CD1c-positive myeloid dendritic cell (primary cell): ENCODE results near the gene ALPK3.
A peak's percentile ranks its signal among the peaks of the same experiment; 100 is the strongest.

Experiments used
- DNase-seq: peaks from one replicate; pipeline ENCODE4 v3.0.0-alpha.2; 2016; ENCODE audit errors: extremely low spot score

ALPK3 gene

DNA sequence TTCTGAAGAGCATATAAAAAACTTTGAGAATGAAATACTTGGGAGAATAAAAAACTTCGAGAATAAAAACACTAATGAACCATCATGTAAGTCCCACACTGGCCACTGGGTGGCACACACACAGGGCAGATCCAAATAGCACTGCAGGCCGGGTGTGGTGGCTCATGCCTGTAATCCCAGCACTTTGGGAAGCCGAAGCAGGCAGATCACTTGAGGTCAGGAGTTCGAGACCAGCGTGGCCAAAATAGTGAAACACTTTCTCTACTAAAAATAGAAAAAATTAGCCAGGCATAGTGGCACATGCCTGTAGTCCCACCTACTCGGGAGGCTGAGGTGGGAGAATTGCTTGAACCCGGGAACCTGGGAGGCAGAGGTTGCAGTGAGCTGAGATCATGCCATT lies 28.5 kb downstream of the ALPK3 start:
- peak; percentile 38 for DNase-seq

DNA sequence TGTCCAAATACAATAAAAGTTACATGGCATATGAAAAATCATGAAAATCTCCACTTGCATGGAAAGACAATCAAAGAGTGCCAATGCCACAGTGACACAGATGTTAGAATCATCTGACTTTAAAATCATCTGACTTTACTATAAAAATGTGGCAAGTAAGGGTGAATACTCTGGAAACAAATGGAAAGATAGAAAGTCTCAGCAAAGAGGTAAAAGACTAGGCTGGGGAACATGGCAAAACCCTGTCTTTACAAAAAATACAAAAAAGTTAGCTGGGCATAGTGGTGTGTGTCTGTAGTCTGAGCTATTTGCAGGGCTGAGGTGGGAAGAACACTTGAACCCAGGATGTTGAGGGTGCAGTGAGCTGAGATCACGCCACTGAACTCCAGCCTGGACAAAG lies 29.1 kb downstream of the ALPK3 start:
- no peak for DNase-seq

DNA sequence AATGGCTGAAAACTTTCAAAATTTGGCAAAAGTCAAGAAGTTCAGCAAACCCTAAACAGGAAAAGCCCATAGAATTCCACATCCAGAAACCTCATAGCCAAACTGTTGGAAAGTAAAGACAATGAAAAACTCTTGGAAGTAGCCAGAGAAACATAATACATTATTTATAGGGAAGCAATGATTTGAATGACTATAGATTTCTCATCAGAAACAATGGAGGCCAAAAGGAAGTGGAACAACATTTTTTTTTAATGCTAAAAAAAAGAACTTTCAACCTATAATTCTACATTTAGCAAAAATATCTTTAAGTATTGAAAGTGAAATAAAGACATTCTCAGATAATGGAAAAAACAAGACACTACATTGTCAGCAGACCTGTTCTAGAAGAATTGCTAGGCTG lies 30.2 kb downstream of the ALPK3 start:
- no peak for DNase-seq

DNA sequence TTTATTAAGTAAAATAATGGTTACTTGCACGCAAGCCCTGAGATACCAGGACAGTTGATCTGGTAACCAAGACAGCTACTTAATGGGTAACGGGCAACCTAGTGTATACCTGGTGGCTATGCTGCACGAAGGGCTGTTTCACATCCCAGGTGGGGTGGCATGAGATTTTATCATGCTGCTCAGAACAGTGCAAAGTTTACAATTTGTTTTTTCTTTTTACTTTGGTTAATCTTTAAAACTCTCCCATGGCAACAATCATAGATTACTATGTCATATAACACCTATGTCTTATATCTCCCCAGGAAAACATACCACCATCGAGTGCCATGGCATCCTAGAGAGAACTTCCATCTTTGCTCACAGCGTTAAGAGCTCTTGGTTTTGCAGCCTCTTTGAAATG lies 35.1 kb downstream of the ALPK3 start:
- no peak for DNase-seq

GRCh38 chr15:84855136-84855535 lies 38.0 kb downstream of the ALPK3 start:
- DNase-seq: no peak

DNA sequence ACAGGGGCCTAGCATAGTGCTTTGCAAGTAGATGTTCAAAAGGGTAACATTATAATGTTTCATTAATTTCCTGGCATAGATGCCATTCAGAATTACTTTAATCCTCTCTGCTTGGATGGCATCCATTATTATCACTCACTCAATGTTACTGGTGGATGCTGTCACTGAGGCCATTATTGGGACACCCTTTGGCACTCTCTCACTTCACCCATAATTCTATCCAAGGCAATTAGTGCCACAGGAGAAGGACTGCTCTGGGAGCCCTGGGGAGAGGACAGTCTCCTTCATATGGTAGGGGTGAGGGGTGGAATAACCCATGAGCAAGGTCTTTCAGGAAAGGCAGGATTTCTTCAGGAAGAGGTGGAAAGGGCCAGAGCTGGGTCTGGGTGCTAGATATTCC lies 38.6 kb downstream of the ALPK3 start:
- DNase-seq: no peak

DNA sequence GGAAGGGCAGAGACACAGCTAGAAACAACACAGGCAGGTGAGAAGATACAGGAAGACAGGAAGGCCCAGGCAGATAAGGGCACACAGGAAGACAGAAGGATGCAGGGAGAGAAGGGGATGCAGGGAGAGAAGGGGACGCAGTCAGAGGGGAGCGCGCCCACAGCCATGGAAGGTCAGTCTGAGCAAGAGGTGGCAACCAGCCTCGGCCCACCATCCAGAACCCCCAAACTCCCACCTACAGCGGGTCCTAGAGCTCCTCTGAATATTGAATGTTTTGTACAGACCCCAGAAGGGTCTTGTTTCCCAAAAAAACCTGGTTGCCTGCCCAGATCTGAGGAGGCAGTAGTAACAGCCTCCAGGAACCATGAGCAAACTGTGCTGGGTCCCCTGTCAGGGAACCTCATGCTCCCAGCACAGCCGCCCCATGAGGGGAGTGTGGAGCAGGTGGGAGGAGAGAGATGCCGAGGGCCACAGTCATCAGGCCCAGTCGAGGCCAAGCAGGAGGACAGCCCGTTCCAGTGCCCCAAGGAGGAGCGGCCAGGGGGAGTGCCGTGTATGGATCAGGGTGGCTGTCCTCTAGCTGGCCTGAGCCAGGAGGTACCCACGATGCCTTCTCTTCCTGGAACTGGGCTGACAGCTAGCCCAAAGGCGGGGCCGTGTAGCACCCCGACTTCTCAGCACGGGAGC lies 39.7 kb downstream of the ALPK3 start:
- no peak for DNase-seq

DNA sequence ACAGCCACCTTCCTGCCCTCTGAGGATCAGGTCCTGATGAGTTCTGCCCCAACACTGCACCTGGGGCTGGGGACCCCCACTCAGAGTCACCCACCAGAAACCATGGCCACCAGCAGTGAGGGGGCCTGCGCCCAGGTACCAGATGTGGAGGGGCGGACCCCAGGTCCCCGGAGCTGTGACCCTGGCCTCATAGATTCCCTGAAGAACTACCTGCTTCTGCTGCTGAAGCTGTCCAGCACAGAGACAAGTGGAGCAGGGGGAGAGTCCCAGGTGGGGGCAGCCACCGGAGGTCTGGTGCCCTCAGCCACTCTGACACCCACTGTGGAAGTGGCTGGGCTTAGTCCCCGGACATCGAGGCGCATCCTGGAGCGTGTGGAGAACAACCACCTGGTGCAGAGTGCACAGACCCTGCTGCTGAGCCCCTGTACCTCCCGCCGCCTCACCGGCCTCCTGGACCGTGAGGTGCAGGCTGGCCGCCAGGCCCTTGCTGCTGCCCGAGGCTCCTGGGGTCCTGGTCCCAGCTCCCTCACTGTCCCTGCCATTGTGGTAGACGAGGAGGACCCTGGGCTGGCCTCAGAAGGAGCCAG lies 40.4 kb downstream of the ALPK3 start:
- DNase-seq: no peak

- DNase-seq: no peak
These were observed 41.1 kb downstream of the ALPK3 start for GRCh38 chr15:84858231-84858630.

- no peak for DNase-seq
These were observed 42.0 kb downstream of the ALPK3 start for GRCh38 chr15:84859144-84859543.

DNA sequence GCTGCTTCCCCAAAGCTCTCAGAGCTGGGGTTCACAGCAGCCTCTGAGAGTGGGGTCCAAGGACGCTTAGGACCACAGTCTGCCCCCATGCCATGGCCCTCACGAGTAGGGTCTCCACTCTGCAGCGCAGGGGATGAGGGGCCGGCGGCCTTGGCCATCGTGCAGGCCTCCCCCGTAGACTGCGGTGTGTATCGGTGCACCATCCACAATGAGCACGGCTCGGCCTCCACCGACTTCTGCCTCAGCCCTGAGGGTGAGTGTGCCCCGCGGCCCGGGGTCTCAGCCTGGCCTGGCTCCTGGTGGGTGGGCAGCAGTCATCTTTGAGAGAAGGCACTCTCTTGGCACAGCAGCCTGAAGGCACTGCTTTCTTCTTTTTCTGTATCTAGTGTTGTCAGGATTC lies 42.5 kb downstream of the ALPK3 start:
- DNase-seq: no peak

DNA sequence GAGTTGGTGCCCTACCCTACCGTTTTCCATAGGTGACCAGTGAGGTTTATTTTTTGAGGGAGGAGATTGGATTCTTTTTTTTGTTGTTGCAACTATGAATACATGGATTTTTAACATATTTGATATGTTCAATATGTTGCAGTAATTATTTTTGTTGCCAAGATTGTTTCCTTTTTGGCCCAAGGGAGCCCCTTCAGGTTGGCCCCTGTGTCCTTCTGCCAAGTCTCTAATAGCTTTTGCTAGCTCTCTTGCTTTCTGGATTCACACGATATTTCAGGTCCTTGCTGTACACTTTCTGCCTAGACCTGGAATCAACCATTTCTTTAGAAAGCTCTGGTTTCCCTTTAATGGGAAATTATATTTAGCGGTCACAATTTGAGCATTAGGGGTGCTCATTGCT lies 44.6 kb downstream of the ALPK3 start:
- DNase-seq: no peak

DNA sequence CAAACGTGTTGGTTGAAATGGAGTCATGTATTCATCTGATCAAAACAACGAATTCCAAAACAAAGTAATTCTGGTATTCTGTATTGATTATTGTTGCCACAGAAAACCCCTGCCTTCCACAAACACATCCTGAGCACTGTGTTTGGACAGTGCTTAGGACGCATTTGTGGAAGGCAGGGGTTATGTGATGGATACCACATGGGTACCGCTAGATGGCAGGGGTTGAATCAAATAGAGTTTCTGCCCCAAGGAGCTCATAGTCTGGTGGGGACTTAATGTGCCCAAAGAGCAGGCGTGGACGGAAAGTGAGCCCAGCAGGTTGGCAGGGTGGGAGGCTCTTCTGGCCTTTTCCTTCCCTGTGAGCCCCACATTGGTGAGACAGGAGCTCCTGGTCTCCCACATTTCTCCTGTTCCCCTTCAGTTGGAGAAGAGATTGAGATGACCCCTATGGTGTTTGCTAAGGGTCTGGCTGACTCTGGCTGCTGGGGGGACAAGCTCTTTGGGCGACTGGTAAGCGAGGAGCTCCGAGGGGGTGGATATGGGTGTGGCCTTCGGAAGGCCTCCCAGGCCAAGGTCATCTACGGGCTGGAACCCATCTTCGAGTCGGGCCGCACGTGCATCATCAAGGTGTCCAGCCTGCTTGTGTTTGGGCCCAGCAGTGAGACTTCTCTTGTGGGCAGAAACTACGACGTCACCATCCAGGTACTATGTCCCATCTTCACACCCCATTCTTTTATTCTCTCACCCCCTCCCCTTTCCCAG lies 45.2 kb downstream of the ALPK3 start:
- no peak for DNase-seq

- DNase-seq: peak; percentile 23
These were observed 46.6 kb downstream of the ALPK3 start for GRCh38 chr15:84863565-84864443.

GRCh38 chr15:84864444-84864795 lies 47.3 kb downstream of the ALPK3 start:
- no peak for DNase-seq

DNA sequence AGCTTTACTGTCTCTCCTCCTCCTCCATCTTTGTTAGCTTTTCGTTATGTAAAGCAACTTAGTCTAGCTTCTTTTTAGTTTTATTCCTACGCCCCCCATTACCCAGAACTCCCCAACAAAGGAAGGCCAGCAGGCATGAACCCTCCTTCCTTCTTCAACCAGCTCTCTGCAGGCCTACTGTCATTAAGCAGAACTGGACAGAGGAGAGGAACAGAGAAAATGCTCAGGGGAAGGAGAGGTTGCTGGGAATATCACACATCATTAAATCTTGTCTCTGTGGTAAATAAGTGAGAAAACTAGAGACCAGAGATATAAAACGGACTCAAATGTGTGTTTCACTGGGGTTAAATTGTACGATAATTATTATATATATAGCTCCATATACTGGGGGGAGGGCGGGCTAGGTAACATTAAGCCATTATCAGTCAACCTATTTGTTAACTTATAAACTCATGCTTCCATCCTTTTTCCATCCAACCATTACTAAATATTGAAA lies 48.0 kb downstream of the ALPK3 start:
- DNase-seq: no peak

DNA sequence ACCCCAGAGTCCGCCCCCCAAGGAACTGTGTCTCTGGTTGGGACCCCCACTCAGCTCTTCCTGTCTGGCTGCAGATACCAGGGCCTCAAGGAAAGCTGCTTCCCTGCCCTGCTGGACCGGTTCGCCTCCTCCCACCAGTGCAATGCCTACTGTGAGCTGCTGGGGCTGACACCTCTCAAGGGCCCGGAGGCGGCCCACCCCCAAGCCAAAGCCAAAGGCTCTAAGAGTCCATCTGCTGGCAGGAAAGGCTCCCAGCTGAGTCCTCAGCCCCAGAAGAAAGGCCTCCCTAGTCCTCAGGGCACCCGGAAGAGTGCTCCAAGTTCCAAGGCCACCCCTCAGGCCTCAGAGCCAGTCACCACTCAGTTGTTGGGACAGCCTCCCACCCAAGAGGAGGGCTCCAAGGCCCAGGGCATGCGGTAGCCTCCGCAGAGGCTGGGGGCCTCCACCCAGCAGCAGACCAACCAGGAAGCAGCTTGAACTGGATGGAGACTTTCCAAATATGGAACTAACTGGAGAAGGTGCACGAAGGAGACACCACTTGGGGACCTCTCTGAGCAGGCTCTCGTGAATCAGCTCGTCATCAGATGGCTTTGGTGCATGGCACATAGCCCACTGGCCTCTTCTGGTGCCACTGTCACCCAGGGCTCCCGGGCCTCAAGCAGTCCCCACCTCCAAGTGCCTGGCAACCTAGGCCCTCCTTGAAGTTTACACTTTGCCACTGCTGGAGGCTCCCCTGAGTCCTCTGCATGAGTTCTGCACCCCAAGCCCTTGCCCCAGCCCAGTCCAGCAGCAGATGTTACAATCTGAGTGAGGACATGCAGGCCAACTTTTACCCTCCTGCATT lies 51.1 kb downstream of the ALPK3 start:
- DNase-seq: no peak

- no peak for DNase-seq
These were observed 52.4 kb downstream of the ALPK3 start for GRCh38 chr15:84869510-84869909.

DNA sequence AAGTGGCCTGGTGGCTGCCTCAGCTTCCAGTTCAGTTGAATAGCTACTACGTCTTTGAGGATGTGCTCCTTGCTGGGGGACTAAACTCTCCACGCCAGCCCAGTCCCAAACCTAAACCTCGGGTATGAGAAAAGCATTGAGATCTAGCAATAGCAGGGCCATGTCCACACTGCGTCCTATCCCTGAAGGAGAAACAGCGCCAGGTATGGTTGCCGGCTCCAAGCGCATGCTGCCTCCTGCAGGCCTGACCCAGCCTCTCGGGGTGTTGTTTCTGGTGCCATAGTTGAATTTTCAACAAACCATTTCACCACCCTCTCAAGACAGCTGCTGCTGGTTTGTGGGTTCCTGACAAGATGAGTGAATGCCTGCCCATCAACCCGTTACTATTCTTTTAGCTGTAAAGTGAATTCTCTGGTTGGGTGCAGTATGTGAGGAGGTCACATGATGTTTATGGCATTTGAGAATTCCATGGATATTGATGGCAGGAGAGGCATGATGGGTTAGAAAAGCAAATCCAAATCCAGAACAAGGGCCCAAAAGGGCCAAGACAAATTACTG lies 54.4 kb downstream of the ALPK3 start:
- DNase-seq: no peak

GRCh38 chr15:84872009-84872910 lies 55.1 kb downstream of the ALPK3 start:
- DNase-seq: no peak
